HG03175 (cell line): ENCODE results near the gene CBLL1.

Experiments
- ATAC-seq: cut with Tn5 transposase; IDR thresholded peaks from one replicate; pipeline ENCODE4 v1.9.1; 2021; ENCODE audit warnings: mild to moderate bottlenecking, moderate library complexity; ENCODE audit not compliant: unreplicated experiment

CBLL1 gene

DNA sequence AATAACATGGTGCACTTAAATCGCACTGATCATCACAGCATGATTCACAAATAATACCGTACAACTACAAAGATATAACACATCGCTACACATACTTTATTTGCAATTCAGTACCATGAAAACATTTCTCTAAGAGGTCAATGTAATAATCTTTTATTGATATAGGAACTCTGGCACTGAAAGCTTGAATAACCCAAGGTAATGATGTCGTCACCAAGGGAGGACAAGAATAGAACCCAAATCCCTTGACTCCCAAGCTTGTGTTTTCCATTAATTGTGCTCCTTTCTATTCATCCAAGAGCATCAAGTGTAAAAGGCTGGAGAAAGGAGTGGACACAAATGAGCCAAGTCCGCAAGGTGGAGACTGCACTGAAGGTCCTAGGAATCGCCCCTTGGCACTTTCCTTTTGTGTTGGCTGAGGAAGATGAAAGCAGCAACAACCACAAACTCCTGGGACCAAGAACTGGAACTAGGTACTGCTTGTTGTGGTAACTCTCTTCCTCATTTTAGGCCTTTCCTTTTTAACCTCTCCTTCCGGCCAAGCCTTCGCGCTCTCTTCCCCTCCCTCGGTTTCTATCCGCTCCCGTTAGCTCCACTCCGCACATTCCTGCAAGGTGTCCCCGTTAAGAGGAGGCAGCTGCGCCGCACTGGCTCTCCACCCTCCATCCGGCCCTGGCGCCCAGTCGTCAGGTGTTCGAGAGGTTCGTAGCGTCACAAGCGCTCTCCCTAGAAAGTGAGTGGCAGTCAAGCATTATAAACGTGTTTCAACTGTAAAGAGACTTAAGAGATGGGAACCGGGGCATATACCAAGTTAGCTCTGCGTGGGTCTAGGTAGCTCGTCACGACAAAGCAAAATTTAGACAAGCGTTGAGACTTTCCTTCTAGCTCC, 1.0 kb upstream of the CBLL1 start:
- ATAC-seq = peak; percentile 38

DNA sequence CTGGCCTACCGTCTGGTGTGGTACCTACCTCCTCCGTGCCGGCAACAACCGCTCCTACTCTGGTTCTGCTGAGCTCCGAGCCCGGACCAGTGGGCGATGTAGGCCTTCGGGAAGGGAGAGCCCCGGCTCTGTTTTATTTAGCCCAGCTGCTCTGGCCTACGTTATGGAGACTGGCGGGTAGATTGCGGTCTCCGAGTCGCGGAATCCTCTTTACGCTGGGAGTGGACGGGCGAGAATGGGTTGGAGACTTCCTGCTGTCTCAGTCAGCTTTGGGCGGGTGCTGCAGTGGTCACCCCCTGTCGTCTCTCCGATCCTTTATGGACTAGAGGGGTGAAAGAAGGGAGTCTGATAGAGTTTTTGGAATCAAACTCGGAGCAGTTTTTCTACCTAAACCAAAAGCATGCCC, 406 bp downstream of the CBLL1 start:
- ATAC-seq = peak; percentile 40

DNA sequence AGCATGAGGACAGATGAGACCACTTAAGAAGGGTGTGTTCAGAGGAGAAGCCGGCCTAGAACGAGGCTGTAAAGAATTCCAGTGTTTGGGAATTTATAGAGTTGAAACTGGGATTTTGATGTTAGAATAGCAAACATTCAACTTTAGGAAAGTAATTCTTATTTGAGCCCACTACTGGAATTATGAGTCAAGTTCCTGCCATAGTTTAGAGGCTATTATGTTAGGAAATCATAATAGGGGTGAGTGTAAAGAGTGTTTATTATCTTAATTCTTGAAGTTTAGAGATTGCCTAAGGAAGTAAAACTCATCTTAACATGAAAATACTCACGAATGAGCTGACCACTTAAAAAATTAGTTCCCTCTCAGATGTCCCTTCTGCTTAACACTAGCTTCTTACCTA, 2.1 kb downstream of the CBLL1 start:
- no peak for ATAC-seq

GRCh38 chr7:107751113-107751512, 7.2 kb downstream of the CBLL1 start:
- no peak for ATAC-seq

GRCh38 chr7:107754642-107755041, 10.7 kb downstream of the CBLL1 start:
- ATAC-seq = no peak

GRCh38 chr7:107758667-107759066, 14.7 kb downstream of the CBLL1 start:
- no peak for ATAC-seq

- no peak for ATAC-seq
Measured at GRCh38 chr7:107767391-107767790, 23.4 kb downstream of the CBLL1 start.

DNA sequence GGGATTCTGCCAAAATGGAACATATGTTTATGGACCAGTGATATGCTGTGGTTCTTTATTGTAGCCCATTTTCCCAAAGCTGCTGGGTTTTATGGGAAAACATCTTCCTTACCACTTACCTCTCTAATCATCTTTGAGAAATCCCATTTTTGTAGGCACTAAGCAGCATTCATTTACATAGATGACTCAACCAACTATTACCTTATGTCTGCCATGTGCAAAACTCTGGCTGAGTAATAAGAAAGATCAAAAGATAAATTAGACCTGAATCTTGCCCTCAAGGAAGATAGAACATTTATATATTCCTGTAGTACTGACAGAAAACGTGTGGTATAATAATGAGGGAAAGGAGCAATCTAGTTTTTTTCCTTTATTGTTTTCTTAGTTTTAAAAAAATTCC, 24.3 kb downstream of the CBLL1 start:
- no peak for ATAC-seq

DNA sequence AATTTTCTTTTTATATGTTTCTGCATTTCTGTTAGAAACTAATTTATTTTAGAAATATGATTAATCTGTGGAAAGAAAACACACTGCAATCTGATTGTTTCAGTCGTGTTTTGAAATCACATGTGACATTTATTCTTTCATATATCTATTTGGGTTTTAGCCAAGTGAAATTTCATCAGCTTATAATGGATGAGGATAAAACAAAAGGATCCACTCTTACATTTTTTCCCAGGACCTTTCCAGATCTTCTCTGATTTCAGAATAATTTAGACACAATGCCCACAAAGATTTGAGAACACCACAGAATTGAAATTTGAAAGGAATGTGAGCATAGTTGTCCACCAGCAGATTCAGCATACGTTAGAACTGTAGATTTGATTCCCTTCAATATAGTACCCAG, 29.1 kb downstream of the CBLL1 start:
- no peak for ATAC-seq

GRCh38 chr7:107777702-107778101, 33.8 kb downstream of the CBLL1 start:
- no peak for ATAC-seq

GRCh38 chr7:107778283-107778682, 34.3 kb downstream of the CBLL1 start:
- ATAC-seq = no peak

- no peak for ATAC-seq
Measured at GRCh38 chr7:107779647-107780099, 35.7 kb downstream of the CBLL1 start.

GRCh38 chr7:107782374-107782773, 38.4 kb downstream of the CBLL1 start:
- ATAC-seq = no peak

- ATAC-seq = no peak
Measured at GRCh38 chr7:107783648-107784047, 39.7 kb downstream of the CBLL1 start.

GRCh38 chr7:107785170-107785569, 41.2 kb downstream of the CBLL1 start:
- ATAC-seq = no peak

DNA sequence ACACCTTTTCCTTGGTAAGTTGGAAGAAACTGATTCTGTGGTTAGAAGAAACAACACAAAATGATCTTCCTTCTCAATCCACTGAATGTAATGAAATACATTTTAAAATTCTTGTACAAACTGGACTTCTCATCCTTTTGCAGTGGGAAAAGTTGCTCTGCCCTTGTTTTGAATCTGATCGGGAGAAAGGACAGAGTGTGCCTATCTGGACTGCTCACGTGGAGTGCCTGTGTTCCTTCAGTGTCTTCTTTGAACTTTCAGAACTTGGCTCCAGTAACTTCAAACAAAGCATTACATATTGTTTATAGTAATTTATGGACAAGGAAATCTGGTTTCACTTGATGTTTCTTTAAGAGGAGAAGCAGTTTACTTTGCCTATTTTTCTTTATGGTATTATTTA, 42.0 kb downstream of the CBLL1 start:
- no peak for ATAC-seq

GRCh38 chr7:107788216-107788615, 44.3 kb downstream of the CBLL1 start:
- ATAC-seq = no peak

- ATAC-seq = no peak
Measured at GRCh38 chr7:107788662-107789061, 44.7 kb downstream of the CBLL1 start.

GRCh38 chr7:107789647-107790046, 45.7 kb downstream of the CBLL1 start:
- no peak for ATAC-seq

GRCh38 chr7:107792364-107792763, 48.4 kb downstream of the CBLL1 start:
- no peak for ATAC-seq

DNA sequence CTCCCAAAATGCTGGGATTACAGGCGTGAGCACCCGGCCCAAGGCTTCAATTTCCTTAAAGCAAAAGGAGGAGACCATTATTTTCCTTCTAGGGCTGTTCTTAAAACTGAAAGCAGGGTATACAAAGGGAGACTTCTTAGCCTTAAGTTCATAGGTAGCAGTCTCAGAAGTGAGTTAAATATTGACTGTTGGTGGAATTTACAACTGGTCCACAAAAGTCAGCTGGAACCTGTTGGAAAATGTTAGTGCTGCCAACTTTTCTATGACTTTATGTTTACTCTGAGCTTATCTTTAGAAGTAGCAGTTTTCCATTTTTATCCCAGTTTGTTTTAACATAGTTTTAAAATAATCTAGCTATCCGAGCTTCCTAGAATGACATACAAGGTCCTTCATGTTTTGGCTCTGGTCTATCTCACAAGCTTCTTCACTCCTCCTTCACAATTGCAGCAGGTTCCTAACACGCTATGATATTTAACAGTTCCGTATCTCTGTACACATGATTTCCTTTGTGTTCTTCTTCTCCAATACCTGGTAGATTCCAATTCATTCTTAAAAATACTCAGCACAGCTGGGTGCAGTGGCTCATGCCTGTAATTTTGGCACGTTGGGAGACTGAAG, 55.8 kb downstream of the CBLL1 start:
- ATAC-seq = no peak

GRCh38 chr7:107803009-107803610, 59.2 kb downstream of the CBLL1 start, which contains the start of gene SLC26A3:
Gene SLC26A3, minus strand, starts transcription at chr7:107803223. Its CDS starts 8,714 bp downstream, at chr7:107794509.
- ATAC-seq = no peak
